HL-60 (cell line): ENCODE data around the gene SH3BP5.

Experiments used
- CTCF ChIP-seq: IDR thresholded peaks from one replicate; pipeline ENCODE4 v1.5.1; 2011; ENCODE audit warnings: low read length, control low read depth, inconsistent platforms; ENCODE audit not compliant: insufficient read depth
- TF ChIP-seq, protein P1 (sequence below): IDR thresholded peaks from 2 replicates; pipeline ENCODE4 v1.6.1; 2012; ENCODE audit warnings: low read depth; ENCODE audit not compliant: insufficient replicate concordance

DNA sequence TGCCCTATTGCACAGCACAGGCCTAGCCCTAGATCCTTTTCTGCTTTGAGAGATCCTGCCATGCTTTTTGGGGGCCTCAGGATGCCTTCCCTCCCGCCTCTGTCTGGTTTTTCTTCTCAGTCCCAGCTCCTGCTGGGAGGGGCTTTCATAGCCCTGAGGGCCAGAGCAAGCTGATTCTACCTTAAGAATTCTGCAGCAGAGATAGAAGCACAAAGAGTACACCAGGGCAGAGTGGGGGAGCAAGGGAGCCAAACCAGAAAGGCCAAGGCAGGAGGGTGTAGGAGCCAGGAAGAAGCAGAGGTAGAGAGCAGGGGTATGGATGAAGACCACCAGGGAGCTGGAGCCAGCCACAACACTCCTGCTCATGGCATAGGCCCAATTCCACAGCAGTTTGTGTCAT lies 18.1 kb downstream of the SH3BP5 start:
- TF ChIP-seq, protein P1, sequence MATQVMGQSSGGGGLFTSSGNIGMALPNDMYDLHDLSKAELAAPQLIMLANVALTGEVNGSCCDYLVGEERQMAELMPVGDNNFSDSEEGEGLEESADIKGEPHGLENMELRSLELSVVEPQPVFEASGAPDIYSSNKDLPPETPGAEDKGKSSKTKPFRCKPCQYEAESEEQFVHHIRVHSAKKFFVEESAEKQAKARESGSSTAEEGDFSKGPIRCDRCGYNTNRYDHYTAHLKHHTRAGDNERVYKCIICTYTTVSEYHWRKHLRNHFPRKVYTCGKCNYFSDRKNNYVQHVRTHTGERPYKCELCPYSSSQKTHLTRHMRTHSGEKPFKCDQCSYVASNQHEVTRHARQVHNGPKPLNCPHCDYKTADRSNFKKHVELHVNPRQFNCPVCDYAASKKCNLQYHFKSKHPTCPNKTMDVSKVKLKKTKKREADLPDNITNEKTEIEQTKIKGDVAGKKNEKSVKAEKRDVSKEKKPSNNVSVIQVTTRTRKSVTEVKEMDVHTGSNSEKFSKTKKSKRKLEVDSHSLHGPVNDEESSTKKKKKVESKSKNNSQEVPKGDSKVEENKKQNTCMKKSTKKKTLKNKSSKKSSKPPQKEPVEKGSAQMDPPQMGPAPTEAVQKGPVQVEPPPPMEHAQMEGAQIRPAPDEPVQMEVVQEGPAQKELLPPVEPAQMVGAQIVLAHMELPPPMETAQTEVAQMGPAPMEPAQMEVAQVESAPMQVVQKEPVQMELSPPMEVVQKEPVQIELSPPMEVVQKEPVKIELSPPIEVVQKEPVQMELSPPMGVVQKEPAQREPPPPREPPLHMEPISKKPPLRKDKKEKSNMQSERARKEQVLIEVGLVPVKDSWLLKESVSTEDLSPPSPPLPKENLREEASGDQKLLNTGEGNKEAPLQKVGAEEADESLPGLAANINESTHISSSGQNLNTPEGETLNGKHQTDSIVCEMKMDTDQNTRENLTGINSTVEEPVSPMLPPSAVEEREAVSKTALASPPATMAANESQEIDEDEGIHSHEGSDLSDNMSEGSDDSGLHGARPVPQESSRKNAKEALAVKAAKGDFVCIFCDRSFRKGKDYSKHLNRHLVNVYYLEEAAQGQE: no peak
- TF ChIP-seq CTCF: no peak
